ENCODE measurements around the gene ICAM1.
"Not testable (repeated sequence)": the region's sequence is repeated elsewhere in the genome, so short reads cannot be mapped to it uniquely, and the experiment has no call there.

ICAM1 gene

GRCh38 chr19:10241826-10242449, 29.0 kb upstream of the ICAM1 start:
- not testable (repeated sequence) for DNase-seq (ENCODE audit: low spot score)

DNA sequence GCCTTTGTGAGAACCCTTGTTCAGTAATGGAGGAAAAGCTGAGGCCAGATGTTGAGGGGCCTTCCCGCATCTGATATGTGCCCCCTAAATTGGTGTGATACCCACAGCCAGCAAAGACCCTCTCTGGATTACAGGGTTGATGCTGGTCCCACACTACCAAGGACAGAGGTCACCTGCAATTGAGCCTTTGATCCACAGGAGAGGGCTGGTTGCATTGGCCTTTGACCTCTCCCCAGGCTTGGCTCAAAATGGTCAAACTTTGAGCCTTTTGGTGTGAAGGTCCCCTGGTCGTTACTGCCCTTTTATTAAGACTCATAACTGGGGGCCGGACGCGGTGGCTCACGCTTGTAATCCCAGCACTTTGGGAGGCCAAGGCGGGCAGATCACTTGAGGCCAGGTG, 27.3 kb upstream of the ICAM1 start:
- DNase-seq (ENCODE audit: low spot score) = no peak

DNA sequence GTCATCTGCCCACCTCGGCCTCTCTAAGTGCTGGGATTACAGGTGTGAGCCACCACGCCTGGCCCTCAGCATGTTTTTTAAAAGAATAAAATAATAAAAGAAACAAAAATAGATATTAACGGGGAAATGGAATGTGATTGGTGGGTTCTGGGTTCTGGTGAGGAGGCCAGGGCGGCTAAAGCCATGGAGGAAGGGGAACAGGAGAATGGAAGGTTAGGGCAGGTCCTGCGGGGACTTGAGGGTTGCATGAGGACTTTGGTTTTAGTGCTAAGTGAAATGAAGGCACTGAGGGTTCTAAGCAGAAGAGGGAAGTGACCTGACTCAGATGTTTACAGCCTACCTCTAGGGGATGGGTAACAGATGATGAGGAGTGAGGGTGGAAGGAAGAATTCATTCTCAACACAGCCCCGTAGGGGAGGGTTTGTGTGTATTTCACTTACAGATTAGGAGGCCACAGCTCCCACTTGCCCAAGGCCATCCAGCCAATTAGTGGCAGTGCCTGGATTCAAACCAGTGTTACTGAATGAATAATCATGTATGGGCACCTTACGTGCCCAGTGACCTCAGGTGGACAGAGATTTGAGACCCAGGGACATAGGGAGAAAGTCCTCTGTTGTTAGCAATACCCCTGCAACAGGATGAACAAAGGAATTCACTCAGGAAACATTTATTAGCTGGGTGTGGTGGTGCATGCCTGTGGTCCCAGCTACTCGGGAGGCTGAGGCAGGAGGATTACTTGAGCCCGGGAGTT, 25.6 kb upstream of the ICAM1 start:
- DNase-seq (ENCODE audit: low spot score) = no peak

DNA sequence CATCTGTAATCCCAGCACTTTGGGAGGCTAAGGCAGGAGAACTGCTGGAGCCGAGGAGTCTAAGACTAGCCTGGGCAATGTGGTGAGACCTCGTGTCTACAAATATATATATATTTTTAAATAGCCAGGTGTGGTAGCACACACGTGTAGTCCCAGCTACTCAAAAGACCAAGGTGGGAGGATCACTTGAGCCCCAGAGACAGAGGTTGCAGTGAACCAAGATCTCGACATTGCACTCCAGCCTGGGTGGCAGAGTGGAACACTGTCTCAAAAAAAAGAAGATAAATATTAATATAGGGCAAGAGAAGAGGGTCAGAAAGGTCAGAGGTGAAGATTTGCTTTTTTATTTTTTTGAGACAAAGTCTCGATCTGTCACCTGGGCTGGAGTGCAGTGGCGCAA, 24.4 kb upstream of the ICAM1 start:
- no peak for DNase-seq (ENCODE audit: low spot score)

- DNase-seq (ENCODE audit: low spot score) = peak; percentile 98
Measured at GRCh38 chr19:10251792-10252694, 18.9 kb upstream of the ICAM1 start, which contains the start of gene MRPL4. MRPL4 (plus strand) TSS chr19:10252214; CDS start chr19:10252254, 40 bp downstream.

DNA sequence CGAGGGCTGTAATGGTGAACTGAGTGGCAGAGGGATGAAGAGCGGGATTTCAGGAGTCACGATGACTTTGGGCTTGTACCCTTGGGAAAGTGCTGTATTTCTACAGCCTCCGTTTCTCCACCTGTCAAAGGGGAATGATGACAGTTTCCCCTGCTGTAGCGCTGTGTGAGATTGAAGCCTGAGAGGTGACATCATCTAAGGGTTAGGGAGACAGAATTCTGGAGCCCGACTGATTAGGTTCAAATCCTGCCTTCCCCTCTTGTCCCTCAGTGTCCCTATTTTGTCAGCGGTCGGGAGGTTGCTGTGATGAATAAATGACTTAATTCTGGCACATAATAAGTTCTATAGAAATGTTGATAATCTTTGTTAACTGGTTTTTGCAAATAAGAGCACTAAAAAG, 18.2 kb upstream of the ICAM1 start:
- DNase-seq (ENCODE audit: low spot score) = no peak

DNA sequence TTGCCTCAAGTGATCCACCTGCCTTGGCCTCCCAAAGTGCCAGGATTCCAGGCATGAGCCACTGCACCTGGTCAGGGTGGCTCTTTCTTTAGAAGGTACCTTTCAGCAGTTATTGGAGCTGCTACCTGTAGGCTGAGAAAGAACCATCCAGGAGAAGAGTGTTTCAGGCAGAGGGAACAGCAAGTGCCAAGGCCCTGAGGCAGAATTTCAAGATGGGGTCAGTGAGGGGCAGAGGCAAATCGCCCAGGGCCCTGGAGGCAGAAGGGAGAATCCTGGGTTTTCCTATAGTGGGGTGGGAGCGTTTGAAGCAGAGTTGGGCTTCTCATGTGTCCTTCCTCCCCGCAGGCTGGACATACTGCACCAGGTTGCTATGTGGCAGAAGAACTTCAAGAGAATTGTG, 16.7 kb upstream of the ICAM1 start:
- DNase-seq (ENCODE audit: low spot score) = no peak

- no peak for DNase-seq (ENCODE audit: low spot score)
Measured at GRCh38 chr19:10255358-10255757, 15.6 kb upstream of the ICAM1 start.

DNA sequence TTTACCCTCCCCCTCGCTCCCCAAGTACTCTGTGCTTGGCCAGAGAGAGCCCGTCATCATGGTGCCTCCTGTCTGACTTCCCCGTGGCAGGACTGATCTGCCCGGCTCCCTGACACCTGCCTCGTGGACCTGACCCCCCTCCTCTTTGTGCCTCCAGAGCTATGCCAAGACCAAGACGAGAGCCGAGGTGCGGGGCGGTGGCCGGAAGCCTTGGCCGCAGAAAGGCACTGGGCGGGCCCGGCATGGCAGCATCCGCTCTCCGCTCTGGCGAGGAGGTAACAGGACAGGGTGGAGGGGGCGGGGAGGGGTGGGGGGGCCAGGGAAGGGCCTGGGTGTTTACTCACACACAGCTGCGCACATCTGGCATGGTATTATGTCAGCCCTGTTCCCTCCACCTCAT, 14.4 kb upstream of the ICAM1 start:
- DNase-seq (ENCODE audit: low spot score) = no peak

DNA sequence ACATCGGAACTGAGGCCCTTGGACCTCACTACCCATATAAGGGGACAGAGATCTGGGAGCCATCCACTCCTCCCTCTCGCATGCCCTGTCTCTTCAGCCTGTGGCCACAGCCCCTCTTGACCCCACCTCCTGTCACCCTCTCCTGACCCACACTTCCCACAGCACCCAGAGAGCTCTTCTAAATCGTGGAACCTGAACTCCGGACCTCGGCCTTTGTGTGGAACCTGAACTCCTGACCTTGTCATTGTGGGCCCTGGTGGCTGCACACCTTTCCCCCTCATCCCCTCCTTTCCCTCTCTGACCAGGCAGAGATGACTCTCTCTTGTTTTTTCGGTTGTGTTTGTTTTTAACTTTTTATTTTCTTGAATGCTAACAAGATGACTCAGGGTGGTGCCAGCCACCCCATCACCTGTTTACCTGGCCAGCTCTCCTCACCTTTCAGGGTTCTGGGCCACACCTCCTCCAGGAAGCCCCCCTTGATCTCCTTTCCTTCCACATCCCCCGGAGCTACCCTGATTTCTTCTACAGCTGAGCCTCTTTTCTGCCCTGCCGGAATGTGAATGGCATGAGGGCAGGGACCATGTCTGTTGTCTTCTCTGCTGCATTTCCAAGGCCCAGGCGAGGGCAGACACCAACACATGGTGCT, 13.8 kb upstream of the ICAM1 start:
- no peak for DNase-seq (ENCODE audit: low spot score)

- no peak for DNase-seq (ENCODE audit: low spot score)
Measured at GRCh38 chr19:10258080-10258710, 12.7 kb upstream of the ICAM1 start.

DNA sequence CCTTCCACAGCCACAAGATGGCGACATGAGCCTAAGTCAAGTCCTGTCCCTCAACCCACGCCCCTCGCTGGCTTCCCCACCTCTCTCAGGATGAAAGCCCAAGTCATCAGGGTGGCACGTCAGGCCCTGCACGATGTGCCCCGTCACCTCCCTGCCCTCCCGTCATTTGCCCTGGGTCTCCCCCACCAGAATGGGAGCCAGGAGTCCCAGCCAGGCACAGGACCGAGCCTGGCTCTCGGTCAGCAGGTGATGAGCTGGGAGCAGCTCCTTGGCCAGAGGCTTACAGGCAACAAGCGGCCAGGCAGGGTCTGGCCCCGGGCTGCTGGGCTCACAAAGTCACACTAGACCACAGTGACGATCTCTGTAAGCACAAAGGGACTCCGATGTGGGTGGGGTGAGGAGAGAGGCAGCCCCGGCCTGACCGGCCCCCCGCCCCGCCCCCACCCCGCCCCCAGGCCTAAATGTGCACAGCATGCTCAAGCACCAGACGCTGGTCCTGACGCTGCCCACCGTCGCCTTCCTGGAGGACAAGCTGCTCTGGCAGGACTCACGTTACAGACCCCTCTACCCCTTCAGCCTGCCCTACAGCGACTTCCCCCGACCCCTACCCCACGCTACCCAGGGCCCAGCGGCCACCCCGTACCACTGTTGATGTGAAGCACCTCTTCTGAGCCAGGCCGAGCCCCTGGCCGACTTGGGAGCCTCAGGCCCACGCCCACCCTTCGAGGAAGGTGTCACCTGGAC, 11.6 kb upstream of the ICAM1 start:
- peak; percentile 47 for DNase-seq (ENCODE audit: low spot score)

DNA sequence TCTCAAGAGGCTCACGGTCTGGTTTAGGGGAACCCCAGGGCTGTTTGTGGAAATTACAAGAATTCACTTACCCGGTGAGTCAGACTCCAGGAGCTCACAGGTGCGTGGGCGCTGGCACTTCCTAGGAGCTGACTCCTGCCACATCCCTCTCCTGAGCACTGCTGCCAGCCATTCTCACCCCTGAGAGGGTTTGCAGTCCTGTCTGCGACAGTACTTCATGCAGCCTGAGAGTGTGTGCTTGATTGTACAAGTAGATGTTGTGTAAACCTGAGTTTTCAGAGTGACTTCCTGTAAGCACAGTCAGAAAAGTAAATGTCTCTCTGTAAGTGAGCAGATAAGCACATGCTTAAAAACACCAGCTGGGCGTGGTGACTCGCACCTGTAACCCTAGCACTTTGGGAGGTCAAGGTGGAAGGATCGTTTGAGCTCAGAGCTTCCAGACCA, 10.8 kb upstream of the ICAM1 start:
- no peak for DNase-seq (ENCODE audit: low spot score)

DNA sequence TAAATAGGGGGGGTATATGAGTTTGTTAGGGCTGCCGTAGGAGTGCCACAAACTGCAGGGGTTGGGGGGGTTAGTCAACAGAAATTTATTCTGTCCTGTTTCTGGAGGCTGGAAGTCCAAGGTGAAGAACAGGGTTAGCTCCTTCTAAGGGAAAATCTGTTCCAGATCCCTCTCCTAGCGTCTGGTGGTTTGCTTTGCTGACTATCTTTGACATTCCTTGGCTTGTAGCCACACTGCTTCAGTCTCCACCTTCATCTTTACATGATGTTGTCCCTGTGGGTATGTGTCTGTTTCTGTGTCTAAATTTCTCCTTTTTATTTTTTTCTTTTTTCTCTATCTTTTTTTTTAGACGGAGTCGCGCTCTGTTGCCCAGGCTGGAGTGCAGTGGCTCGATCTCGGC, 8.1 kb upstream of the ICAM1 start:
- no peak for DNase-seq (ENCODE audit: low spot score)

DNA sequence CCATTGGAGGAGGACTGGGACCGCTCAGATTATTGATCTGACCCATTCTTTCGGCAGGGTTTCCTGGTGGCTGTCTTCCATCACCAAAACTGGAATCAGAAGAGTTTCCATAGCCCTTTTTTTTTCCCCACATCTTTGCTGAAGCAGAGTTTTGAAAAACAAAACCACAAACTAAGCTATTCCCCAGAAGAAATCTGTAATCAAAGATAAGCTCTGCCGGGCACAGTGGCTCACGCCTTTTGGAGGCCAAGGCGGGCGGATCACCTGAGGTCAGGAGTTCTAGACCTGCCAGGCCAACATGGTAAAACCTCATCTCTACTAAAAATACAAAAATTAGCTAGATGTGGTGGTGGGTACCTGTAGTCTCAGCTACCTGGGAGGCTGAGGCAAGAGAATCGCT, 4.2 kb upstream of the ICAM1 start:
- DNase-seq (ENCODE audit: low spot score) = no peak

DNA sequence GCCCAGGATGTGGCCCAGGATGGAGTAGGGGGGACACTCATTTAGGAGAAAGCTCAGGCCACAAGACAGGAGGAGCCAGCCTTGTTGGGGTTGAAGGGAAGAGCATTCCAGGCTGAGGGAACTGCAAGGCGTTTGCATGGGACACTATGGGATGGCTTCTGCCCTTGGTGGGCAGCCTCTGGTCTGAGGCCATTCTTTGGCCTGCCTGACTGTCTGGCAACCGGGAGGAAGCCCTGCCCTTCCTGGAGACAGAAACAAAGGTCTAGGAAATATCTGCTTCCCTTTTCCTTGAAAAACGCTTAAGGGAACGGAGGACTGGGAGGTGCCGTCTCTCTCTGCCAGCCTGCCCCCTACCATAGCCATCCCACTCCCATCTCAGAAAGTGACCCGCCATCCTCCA, 2.8 kb upstream of the ICAM1 start:
- no peak for DNase-seq (ENCODE audit: low spot score)

DNA sequence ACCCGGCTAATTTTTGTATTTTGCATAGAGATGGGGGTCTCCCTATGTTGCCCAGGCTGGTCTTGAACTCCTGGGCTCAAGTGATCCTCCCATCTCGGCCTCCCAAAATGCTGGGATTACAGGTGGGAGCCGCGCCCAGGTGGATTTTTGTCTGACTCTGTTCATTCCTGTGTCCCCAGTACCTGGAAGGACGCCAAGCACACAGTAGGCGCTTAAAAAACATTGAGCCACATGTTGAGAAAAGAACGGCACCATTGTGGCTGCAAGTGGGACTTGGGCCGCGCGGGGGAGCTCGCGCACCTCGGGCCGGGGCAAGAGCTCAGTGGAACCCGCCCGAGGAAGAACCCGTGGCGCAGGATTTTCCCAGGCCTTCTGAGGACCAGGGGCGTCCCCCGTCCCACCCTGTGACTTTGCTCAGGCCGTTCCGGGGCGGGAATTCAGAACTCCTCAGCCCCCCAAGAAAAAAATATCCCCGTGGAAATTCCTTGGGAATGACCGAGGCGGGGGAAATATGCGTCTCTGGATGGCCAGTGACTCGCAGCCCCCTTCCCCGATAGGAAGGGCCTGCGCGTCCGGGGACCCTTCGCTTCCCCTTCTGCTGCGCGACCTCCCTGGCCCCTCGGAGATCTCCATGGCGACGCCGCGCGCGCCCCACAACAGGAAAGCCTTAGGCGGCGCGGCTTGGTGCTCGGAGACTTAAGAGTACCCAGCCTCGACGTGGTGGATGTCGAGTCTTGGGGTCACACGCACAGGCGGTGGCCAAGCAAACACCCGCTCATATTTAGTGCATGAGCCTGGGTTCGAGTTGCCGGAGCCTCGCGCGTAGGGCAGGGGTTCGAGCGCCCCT, 1.4 kb upstream of the ICAM1 start:
- DNase-seq (ENCODE audit: low spot score) = peak; percentile 62

- no peak for DNase-seq (ENCODE audit: low spot score)
Measured at GRCh38 chr19:10270180-10270615, 722 bp upstream of the ICAM1 start.

DNA sequence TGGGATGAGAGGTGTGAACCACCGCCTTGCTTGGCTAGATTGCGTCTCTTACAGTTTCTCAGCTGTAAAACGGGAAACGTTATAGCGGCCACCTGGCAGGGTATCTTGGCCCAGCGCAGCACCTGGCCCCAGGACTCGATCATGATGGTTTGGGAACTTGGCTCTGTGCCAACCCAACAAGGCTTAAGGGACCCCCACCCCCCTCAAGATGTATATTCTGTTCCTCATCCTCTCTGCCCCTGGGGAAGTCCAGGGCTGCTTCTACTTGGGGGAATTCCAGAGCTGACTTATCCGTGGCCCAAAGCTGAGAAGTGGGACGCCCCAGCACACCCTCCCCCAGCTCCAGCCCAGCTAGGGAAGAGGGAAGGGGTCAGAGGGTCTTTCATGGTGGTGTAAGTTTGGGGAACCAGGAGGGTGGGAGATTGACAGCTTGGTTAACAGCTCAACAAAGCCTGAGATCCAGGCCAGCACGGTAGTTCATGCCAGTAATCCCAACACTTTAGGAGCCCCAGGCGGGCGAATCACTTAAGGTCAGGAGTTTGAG, 695 bp downstream of the ICAM1 start:
- DNase-seq (ENCODE audit: low spot score) = no peak

DNA sequence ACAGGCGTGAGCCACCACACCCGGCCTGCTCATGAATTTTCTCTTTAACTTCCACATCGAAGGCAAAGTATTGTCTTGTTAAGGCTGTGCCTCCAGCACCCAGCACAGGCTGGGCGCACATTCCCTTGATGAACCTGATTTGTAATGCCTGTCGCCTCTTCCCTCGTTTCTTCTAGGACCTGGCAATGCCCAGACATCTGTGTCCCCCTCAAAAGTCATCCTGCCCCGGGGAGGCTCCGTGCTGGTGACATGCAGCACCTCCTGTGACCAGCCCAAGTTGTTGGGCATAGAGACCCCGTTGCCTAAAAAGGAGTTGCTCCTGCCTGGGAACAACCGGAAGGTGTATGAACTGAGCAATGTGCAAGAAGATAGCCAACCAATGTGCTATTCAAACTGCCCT, 3.7 kb downstream of the ICAM1 start:
- DNase-seq (ENCODE audit: low spot score) = no peak
